ENCODE results near the gene TTLL5. TPM values are rescaled to one million over a fixed set of nuclear protein-coding genes. Genes with fewer than 3 reads are reported as not detected.

TTLL5 gene
- total and polyA plus RNA-seq, 2 of the 13 experiments (the other 11 are each of a cell fraction or from before 2014, with no cell fraction given), result 11.8 to 18.8 TPM

GRCh38 chr14:75904311-75904710 lies 243.3 kb downstream of the TTLL5 start (continued):
- no peak for TF ChIP-seq ZNF281 (CRISPR knock-in tag; IDR thresholded peaks at IDR 0.05; ENCODE audit: borderline replicate concordance)
- TF ChIP-seq CBX1 (IDR thresholded peaks at IDR 0.05; ENCODE audit: low read depth), result no peak
- no peak for TF ChIP-seq ATF2 (CRISPR knock-in tag; IDR thresholded peaks at IDR 0.05)
- no peak for TF ChIP-seq POGZ (CRISPR knock-in tag; IDR thresholded peaks at IDR 0.05)

GRCh38 chr14:75905147-75905904 lies 244.3 kb downstream of the TTLL5 start:
- 81% methylated on average over 7 of the region's 7 CpGs for WGBS (ENCODE audit: low lambda C conversion rate)
- ChIA-PET POLR2A (no interaction called here), CTCF (ENCODE audit: low intra/inter-chr PET ratio, low total read pairs) (no interaction called here)
- H3K79me2 ChIP-seq (ENCODE audit: insufficient read depth, low read length), result no peaks in the 10 kb centered on the region
- no peak for DNase-seq (ENCODE audit: low spot score)
- H3K9me3 ChIP-seq (ENCODE audit: low read length), result no peaks in the 10 kb centered on the region
- TF ChIP-seq ZNF251 (CRISPR knock-in tag; IDR thresholded peaks at IDR 0.05) (no peak), SRSF1 (optimal IDR thresholded peaks at IDR 0.05; ENCODE audit: low read depth, low read length) (no peak), CREB3 (CRISPR knock-in tag; IDR thresholded peaks at IDR 0.05) (no peak), ZNF451 (CRISPR knock-in tag; IDR thresholded peaks at IDR 0.05) (no peak)
- no peaks in the 10 kb centered on the region for H3K4me1 ChIP-seq (ENCODE audit: insufficient read depth, low read length)
- H4K20me1 ChIP-seq (ENCODE audit: insufficient read depth, low read length), result no peaks in the 10 kb centered on the region
- H3K9ac ChIP-seq (ENCODE audit: insufficient read depth, low read depth, low read length), result no peak overlapping the region
- H3K36me3 ChIP-seq (replicated peaks in 1 of 2; ENCODE audit: control insufficient read depth in 1 of 2, insufficient read depth in 2 of 2, low read length in 2 of 2), result peaks cover 4 to 10% of the 10 kb centered on the region in 2 experiments; a peak in 3 of 5 replicates
- in situ Hi-C loops (cut with HindIII; ENCODE audit: extremely low pct_ligation_motif_present, low pct_unique_long_range_greater_than_20kb), result loop anchor here (5.0 kb wide), 1 partner anchor 77 kb away; the partner anchor contains the start of gene TGFB3
- no peak for ATAC-seq
- H3K27ac ChIP-seq (ENCODE audit: extremely low read length, insufficient read depth, low read length), result no peak overlapping the region
- H3K27me3 ChIP-seq (ENCODE audit: control insufficient read depth in 1 of 2, insufficient read depth in 2 of 2, low read length in 2 of 2), result no peaks in the 10 kb centered on the region
- H3K4me3 ChIP-seq (replicated peaks in 1 of 3; ENCODE audit: insufficient read depth in 1 of 3, low read depth in 2 of 3, low read length in 3 of 3), result no peak overlapping the region
- FAIRE-seq, result no peak
- no peak overlapping the region for H3K4me2 ChIP-seq (ENCODE audit: low read depth, low read length)
- intact Hi-C loops (cut with micrococcal nuclease; ENCODE audit: unreplicated experiment), result loop anchor here (5.0 kb wide), 2 partner anchors 193 to 482 kb away; no protein-coding TSS in a partner anchor
- no TSS peak for BruUV-seq (replicated peaks)
- no peak overlapping the region for H2AFZ ChIP-seq (ENCODE audit: low read length)
